ENCODE measurements around the gene LGALS7.

DNA sequence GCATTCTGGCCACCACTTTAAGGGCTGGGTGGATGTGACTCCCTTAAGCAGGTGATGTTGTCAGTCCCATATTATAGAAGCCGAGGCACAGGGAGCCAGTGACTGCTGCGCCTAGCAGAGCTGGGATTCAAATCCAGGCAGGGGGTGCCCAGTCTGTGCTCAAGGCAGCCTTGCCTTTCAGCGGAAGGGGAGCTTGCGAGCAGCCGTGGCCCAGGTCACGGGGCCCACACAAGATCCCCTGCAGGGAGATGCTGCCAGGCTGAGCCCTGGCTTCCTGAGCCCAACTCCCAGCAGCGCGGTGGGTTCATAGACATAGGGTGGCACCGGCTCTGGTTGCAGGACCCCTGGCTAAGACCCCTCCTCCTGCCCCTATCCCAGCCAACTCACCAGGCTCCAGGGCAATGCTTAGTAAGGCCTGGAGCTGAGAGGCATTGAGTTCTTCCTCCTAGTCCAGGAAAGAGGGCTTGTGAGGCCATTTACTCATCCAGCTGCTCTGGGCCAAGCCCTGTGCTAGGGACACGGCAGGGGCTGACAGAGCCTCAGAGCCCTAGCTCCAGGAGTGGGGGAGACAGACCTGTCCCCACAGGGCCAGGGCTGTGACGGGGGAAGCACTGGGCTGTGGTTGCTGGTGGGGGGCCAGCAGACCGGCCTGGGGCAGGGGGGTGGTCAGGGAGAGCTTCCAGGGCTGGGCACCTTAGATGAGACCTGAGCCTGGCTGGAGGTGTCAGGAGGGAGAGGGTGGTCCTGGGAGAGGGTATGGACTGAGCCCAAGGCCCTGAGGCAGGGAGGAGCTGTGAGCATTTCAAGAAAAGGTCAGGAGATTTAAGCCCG is 38.7 kb downstream of the LGALS7 start:
- TF ChIP-seq, protein P1, sequence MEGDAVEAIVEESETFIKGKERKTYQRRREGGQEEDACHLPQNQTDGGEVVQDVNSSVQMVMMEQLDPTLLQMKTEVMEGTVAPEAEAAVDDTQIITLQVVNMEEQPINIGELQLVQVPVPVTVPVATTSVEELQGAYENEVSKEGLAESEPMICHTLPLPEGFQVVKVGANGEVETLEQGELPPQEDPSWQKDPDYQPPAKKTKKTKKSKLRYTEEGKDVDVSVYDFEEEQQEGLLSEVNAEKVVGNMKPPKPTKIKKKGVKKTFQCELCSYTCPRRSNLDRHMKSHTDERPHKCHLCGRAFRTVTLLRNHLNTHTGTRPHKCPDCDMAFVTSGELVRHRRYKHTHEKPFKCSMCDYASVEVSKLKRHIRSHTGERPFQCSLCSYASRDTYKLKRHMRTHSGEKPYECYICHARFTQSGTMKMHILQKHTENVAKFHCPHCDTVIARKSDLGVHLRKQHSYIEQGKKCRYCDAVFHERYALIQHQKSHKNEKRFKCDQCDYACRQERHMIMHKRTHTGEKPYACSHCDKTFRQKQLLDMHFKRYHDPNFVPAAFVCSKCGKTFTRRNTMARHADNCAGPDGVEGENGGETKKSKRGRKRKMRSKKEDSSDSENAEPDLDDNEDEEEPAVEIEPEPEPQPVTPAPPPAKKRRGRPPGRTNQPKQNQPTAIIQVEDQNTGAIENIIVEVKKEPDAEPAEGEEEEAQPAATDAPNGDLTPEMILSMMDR (IDR thresholded peaks at IDR 0.05; ENCODE audit: poor library complexity): no peak
- TF ChIP-seq EZH2 (IDR thresholded peaks at IDR 0.05; ENCODE audit: borderline replicate concordance) (no peak), EZH2phosphoT487 (IDR thresholded peaks at IDR 0.05; ENCODE audit: low read depth, severe bottlenecking, unreplicated experiment) (no peak)
